Activated gamma-delta T cell treated with Interleukin-2 at 50 U/mL for 16 hours (primary cell): ENCODE measurements around the gene FNDC8.
A peak's percentile ranks its signal among the peaks of the same experiment; 100 is the strongest.
"Not testable (repeated sequence)": the region's sequence is repeated elsewhere in the genome, so short reads cannot be mapped to it uniquely, and the experiment has no call there.

ENCODE experiments used
- DNase-seq: peaks from one replicate; pipeline ENCODE4 v3.0.0-alpha.2; 2020

Gene FNDC8

GRCh38 chr17:35097776-35098175 lies 23.6 kb upstream of the FNDC8 start:
- no peak for DNase-seq

- DNase-seq, result no peak
These were observed 21.5 kb upstream of the FNDC8 start for GRCh38 chr17:35099908-35100307.

- no peak for DNase-seq
These were observed 20.4 kb upstream of the FNDC8 start for GRCh38 chr17:35101036-35101435.

- no peak for DNase-seq
These were observed 19.7 kb upstream of the FNDC8 start for GRCh38 chr17:35101725-35102124.

- DNase-seq, result no peak
These were observed 18.1 kb upstream of the FNDC8 start for GRCh38 chr17:35103271-35103670.

GRCh38 chr17:35104844-35105450 lies 16.5 kb upstream of the FNDC8 start:
- no peak for DNase-seq

GRCh38 chr17:35110791-35111190 lies 10.6 kb upstream of the FNDC8 start:
- DNase-seq, result not testable (repeated sequence)

GRCh38 chr17:35116845-35117244 lies 4.6 kb upstream of the FNDC8 start:
- DNase-seq, result no peak

GRCh38 chr17:35117984-35118383 lies 3.4 kb upstream of the FNDC8 start:
- DNase-seq, result peak; percentile 10

GRCh38 chr17:35119370-35120165 lies 1.8 kb upstream of the FNDC8 start, which contains the start of gene RAD51D:
TSS of gene RAD51D (minus strand) at chr17:35119860. CDS start at chr17:35119613, 247 bp downstream.
- peak; percentile 75 for DNase-seq

- DNase-seq, result no peak
These were observed 6.5 kb downstream of the FNDC8 start for GRCh38 chr17:35127751-35128514.

GRCh38 chr17:35129154-35129972 lies 7.9 kb downstream of the FNDC8 start:
- no peak for DNase-seq

GRCh38 chr17:35129973-35130351 lies 8.5 kb downstream of the FNDC8 start:
- no peak for DNase-seq

GRCh38 chr17:35130392-35130791 lies 9.0 kb downstream of the FNDC8 start:
- no peak for DNase-seq

- DNase-seq, result no peak
These were observed 10.7 kb downstream of the FNDC8 start for GRCh38 chr17:35132099-35132498.

- no peak for DNase-seq
These were observed 11.6 kb downstream of the FNDC8 start for GRCh38 chr17:35132816-35133550.

GRCh38 chr17:35135322-35135721 lies 13.9 kb downstream of the FNDC8 start:
- no peak for DNase-seq

GRCh38 chr17:35138218-35138617 lies 16.8 kb downstream of the FNDC8 start:
- no peak for DNase-seq

- peak; percentile 86 for DNase-seq
These were observed 20.5 kb downstream of the FNDC8 start, which contains the start of gene NLE1 for GRCh38 chr17:35141681-35142466. TSS of gene NLE1 (minus strand) at chr17:35142303. CDS start at chr17:35142275, 28 bp downstream.

GRCh38 chr17:35142467-35142796 lies 21.0 kb downstream of the FNDC8 start:
- no peak for DNase-seq

- DNase-seq, result no peak
These were observed 23.4 kb downstream of the FNDC8 start for GRCh38 chr17:35144840-35145239.
